ENCODE data around the gene BMP15.

DNA sequence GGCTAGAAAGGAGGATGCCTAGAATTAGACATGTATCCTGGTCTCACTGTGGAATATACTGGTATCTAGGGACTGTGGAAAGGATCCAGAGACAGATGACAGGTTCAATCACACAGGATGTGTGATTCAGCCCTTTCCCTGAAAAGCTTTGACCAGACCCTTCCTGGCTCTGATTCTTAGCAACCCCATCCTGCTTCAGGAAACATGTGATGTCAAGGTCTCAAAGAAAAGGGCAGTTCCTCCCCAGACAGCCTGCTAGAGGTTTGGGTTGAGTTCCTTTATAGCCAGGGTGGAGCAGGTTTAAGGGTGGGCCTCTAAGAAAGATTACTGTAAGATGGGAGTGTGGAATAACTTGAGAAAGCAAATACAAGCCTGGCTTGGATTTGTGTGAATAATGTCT lies 3.0 kb downstream of the BMP15 start:
- no peak for TF ChIP-seq RAD21 (IDR thresholded peaks at IDR 0.05 in 1 of 2, conservative IDR thresholded peaks at IDR 0.05 in 1 of 2; ENCODE audit: low read depth in 2 of 2, low read length in 2 of 2)
- no peak for TF ChIP-seq POLR2A (IDR thresholded peaks at IDR 0.05; ENCODE audit: control extremely low read depth in 1 of 2, low read depth in 2 of 2, low read length in 2 of 2)
- TF ChIP-seq, protein P1, sequence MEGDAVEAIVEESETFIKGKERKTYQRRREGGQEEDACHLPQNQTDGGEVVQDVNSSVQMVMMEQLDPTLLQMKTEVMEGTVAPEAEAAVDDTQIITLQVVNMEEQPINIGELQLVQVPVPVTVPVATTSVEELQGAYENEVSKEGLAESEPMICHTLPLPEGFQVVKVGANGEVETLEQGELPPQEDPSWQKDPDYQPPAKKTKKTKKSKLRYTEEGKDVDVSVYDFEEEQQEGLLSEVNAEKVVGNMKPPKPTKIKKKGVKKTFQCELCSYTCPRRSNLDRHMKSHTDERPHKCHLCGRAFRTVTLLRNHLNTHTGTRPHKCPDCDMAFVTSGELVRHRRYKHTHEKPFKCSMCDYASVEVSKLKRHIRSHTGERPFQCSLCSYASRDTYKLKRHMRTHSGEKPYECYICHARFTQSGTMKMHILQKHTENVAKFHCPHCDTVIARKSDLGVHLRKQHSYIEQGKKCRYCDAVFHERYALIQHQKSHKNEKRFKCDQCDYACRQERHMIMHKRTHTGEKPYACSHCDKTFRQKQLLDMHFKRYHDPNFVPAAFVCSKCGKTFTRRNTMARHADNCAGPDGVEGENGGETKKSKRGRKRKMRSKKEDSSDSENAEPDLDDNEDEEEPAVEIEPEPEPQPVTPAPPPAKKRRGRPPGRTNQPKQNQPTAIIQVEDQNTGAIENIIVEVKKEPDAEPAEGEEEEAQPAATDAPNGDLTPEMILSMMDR (IDR thresholded peaks at IDR 0.05; ENCODE audit: control extremely low read depth in 1 of 3, insufficient read depth in 1 of 3, low read depth in 1 of 3, low read length in 3 of 3) = no peak
- TF ChIP-seq EP300 (IDR thresholded peaks at IDR 0.05; ENCODE audit: borderline replicate concordance in 1 of 2, low read depth in 2 of 2, low read length in 2 of 2) = no peak

All from H1 (cell line).